ENCODE measurements around the gene MS4A6A.

Gene MS4A6A

GRCh38 chr11:60127311-60127811, 55.5 kb downstream of the MS4A6A start:
- DNase-seq, result no peak

- peak; percentile 31 for DNase-seq
Measured at GRCh38 chr11:60125956-60126585, 56.8 kb downstream of the MS4A6A start.

- DNase-seq, result no peak
Measured at GRCh38 chr11:60124802-60125432, 58.0 kb downstream of the MS4A6A start.
